Loucy (cell line): Measurements from ENCODE around the gene ILDR1.
"Not testable (repeated sequence)": the region's sequence is repeated elsewhere in the genome, so short reads cannot be mapped to it uniquely, and the experiment has no call there.

ENCODE experiments used
- H2AFZ ChIP-seq: fragments of 200-600 bp; sonication (generic); 2 replicates; pipeline ENCODE4 v1.6.0; 2016; ENCODE audit warnings: antibody characterized with exemption, mild to moderate bottlenecking, low read length, moderate library complexity
- H3F3A ChIP-seq: fragments of 200-600 bp; 2 replicates; pipeline ENCODE4 v1.6.0; 2016; ENCODE audit warnings: antibody characterized with exemption, low read depth, mild to moderate bottlenecking
- H3K27me3 ChIP-seq: fragments of 200-600 bp; sonication (generic); 2 replicates; pipeline ENCODE4 v1.6.1; 2014; ENCODE audit warnings: low read length, mild to moderate bottlenecking; ENCODE audit not compliant: insufficient read depth, poor library complexity, severe bottlenecking
- H3K36me3 ChIP-seq: fragments of 200-600 bp; sonication (generic); 2 replicates; pipeline ENCODE4 v1.6.1; 2016; ENCODE audit warnings: low read length; ENCODE audit not compliant: insufficient read depth
- H3K4me1 ChIP-seq: fragments of 200-600 bp; sonication (generic); 2 replicates; pipeline ENCODE4 v1.5.1; 2014; ENCODE audit warnings: low read length, mild to moderate bottlenecking; ENCODE audit not compliant: insufficient read depth, poor library complexity, severe bottlenecking
- H3K4me2 ChIP-seq: fragments of 200-600 bp; sonication (generic); 2 replicates; pipeline ENCODE4 v1.6.0; 2014; ENCODE audit warnings: antibody characterized with exemption, low read length, low read depth, mild to moderate bottlenecking; ENCODE audit not compliant: poor library complexity, severe bottlenecking
- H3K4me3 ChIP-seq: fragments of 200-600 bp; sonication (generic); 2 replicates; pipeline ENCODE4 v1.5.1; 2014; ENCODE audit warnings: low read length, mild to moderate bottlenecking, mixed read lengths; ENCODE audit not compliant: poor library complexity, severe bottlenecking
- H3K79me2 ChIP-seq: fragments of 200-600 bp; sonication (generic); 2 replicates; pipeline ENCODE4 v1.6.1; 2014; ENCODE audit warnings: low read length; ENCODE audit not compliant: insufficient read depth
- H3K9ac ChIP-seq: fragments of 200-600 bp; sonication (generic); 2 replicates; pipeline ENCODE4 v1.6.0; 2014; ENCODE audit warnings: mild to moderate bottlenecking, low read depth, low read length, moderate library complexity; ENCODE audit not compliant: poor library complexity, severe bottlenecking
- H3K9me2 ChIP-seq: fragments of 200-600 bp; sonication (generic); replicated peaks from 2 replicates; pipeline ENCODE4 v1.6.1; 2016; ENCODE audit warnings: low read depth, low read length, mixed read lengths
- H3K9me3 ChIP-seq: fragments of 200-600 bp; sonication (generic); 2 replicates; pipeline ENCODE4 v1.6.1; 2014; ENCODE audit warnings: mild to moderate bottlenecking, antibody characterized with exemption, low read length, low read depth; ENCODE audit not compliant: insufficient read depth
- H4K20me1 ChIP-seq: fragments of 200-600 bp; sonication (generic); 2 replicates; pipeline ENCODE4 v1.6.0; 2014; ENCODE audit warnings: antibody characterized with exemption, low read length, mild to moderate bottlenecking; ENCODE audit not compliant: insufficient read depth, poor library complexity, severe bottlenecking
- EZH2phosphoT487 ChIP-seq: fragments of 200-600 bp; IDR thresholded peaks from 2 replicates; pipeline ENCODE4 v1.6.1; 2018; ENCODE audit warnings: antibody characterized with exemption, mild to moderate bottlenecking, moderate library complexity, borderline replicate concordance
- TF ChIP-seq, protein P1 (sequence below): fragments of 200-600 bp; sonication (generic); conservative IDR thresholded peaks from 2 replicates; pipeline ENCODE4 v1.5.1; 2014; ENCODE audit warnings: mild to moderate bottlenecking, antibody characterized with exemption, low read length

Gene ILDR1

DNA sequence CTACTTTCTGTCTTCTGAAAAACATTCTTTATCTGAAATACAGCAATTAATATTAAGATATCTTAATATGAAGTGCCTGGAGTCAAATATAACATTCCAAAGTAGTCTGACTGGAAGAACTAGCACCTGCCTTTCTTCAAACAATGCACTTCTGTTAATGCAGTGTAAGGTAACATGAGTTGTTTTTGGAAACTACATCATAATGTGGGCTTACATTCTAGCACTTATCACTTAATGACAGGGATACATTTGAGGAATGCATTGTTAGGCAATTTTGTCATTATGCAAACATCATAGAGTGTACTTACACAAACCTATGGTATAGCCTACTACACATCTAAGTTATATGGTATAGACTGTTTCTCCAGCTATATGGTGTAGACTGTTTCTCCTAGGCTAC lies 78.6 kb downstream of the ILDR1 start:
- Histone ChIP-seq H3K4me2 (no peak overlapping the region), H3K9me2 (no peaks in the 10 kb centered on the region), H4K20me1 (no peaks in the 10 kb centered on the region), H3K9me3 (no peaks in the 10 kb centered on the region), H3K9ac (no peak overlapping the region), H3F3A (no peaks in the 10 kb centered on the region), H3K27me3 (no peaks in the 10 kb centered on the region), H3K79me2 (no peaks in the 10 kb centered on the region), H3K4me1 (no peaks in the 10 kb centered on the region), H3K36me3 (peaks cover 8% of the 10 kb centered on the region; the same call in 1 of the 2 replicates), H2AFZ (no peak overlapping the region), H3K4me3 (no peak overlapping the region)
- TF ChIP-seq EZH2phosphoT487, result no peak
- TF ChIP-seq, protein P1, sequence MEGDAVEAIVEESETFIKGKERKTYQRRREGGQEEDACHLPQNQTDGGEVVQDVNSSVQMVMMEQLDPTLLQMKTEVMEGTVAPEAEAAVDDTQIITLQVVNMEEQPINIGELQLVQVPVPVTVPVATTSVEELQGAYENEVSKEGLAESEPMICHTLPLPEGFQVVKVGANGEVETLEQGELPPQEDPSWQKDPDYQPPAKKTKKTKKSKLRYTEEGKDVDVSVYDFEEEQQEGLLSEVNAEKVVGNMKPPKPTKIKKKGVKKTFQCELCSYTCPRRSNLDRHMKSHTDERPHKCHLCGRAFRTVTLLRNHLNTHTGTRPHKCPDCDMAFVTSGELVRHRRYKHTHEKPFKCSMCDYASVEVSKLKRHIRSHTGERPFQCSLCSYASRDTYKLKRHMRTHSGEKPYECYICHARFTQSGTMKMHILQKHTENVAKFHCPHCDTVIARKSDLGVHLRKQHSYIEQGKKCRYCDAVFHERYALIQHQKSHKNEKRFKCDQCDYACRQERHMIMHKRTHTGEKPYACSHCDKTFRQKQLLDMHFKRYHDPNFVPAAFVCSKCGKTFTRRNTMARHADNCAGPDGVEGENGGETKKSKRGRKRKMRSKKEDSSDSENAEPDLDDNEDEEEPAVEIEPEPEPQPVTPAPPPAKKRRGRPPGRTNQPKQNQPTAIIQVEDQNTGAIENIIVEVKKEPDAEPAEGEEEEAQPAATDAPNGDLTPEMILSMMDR, result no peak

GRCh38 chr3:121942116-121942786 lies 79.8 kb downstream of the ILDR1 start:
- TF ChIP-seq EZH2phosphoT487, result no peak
- TF ChIP-seq, protein P1, result no peak
- Histone ChIP-seq H3K79me2 (no peaks in the 10 kb centered on the region), H3F3A (no peaks in the 10 kb centered on the region), H3K9me2 (no peaks in the 10 kb centered on the region), H3K36me3 (peaks cover 8% of the 10 kb centered on the region; the same call in 1 of the 2 replicates), H4K20me1 (no peaks in the 10 kb centered on the region), H3K9me3 (no peaks in the 10 kb centered on the region), H3K4me2 (no peak overlapping the region), H3K9ac (no peak overlapping the region), H3K27me3 (no peaks in the 10 kb centered on the region), H2AFZ (no peak overlapping the region), H3K4me3 (no peak overlapping the region), H3K4me1 (no peaks in the 10 kb centered on the region)

DNA sequence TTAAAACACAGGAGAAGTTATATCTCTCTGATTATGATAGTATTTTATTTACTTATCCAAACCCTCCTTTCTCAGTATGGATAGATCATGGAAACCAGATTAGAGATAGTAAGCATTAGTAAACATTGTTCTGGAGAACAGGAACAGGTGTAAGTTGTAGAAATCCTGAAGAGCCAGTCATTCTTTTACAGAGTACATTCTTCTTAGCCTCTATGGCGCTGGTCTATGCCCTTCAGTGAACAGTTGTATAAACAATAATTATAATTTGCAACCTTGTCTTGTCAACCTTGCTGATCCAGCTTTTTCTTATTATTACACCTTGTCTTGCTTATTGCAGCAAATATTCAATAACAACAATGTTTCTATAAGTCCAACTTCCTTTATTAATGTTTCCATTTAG lies 80.5 kb downstream of the ILDR1 start:
- Histone ChIP-seq H3K27me3 (no peaks in the 10 kb centered on the region), H3K36me3 (peaks cover 8% of the 10 kb centered on the region; the same call in 1 of the 2 replicates), H3K9ac (no peak overlapping the region), H3K4me1 (no peaks in the 10 kb centered on the region), H3K4me3 (no peak overlapping the region), H3K4me2 (no peak overlapping the region), H2AFZ (no peak overlapping the region), H3K79me2 (no peaks in the 10 kb centered on the region), H3K9me3 (no peaks in the 10 kb centered on the region), H3F3A (no peaks in the 10 kb centered on the region), H4K20me1 (no peaks in the 10 kb centered on the region), H3K9me2 (no peaks in the 10 kb centered on the region)
- TF ChIP-seq EZH2phosphoT487, result no peak
- TF ChIP-seq, protein P1, result no peak

GRCh38 chr3:121938141-121938855 lies 83.7 kb downstream of the ILDR1 start:
- H3K4me2 ChIP-seq, H3K9me2 ChIP-seq, H3K9ac ChIP-seq, H3K27me3 ChIP-seq, H2AFZ ChIP-seq, H3F3A ChIP-seq, H3K9me3 ChIP-seq, H3K4me1 ChIP-seq, H4K20me1 ChIP-seq, H3K36me3 ChIP-seq, H3K4me3 ChIP-seq, H3K79me2 ChIP-seq: not testable (repeated sequence)
